Neural progenitor cell (in vitro differentiated cells): Measurements from ENCODE around the gene PPFIA3. TPM values are rescaled to one million over a fixed set of nuclear protein-coding genes. Genes with fewer than 3 reads are reported as not detected.

Experiments used
- DNase-seq: peaks from one replicate; pipeline ENCODE4 v3.0.0-alpha.2; 2016; ENCODE audit warnings: low spot score
- H2AFZ ChIP-seq: fragments of 200-600 bp; sonication (generic); replicated peaks from 2 replicates; pipeline ENCODE4 v1.6.1; 2016; ENCODE audit warnings: antibody characterized with exemption
- H3F3A ChIP-seq: fragments of 200-600 bp; sonication (generic); 2 replicates; pipeline ENCODE4 v1.6.1; 2016; ENCODE audit warnings: antibody characterized with exemption, low read depth
- H3K27ac ChIP-seq: fragments of 200-600 bp; sonication (generic); 2 replicates; pipeline ENCODE4 v1.5.1; 2016; ENCODE audit warnings: mild to moderate bottlenecking
- H3K27me3 ChIP-seq: fragments of 200-600 bp; sonication (generic); 2 replicates; pipeline ENCODE4 v1.6.1; 2016; ENCODE audit warnings: mild to moderate bottlenecking, moderate library complexity
- H3K36me3 ChIP-seq: fragments of 200-600 bp; sonication (generic); 2 replicates; pipeline ENCODE4 v1.5.1; 2016
- H3K4me1 ChIP-seq: fragments of 200-600 bp; sonication (generic); 2 replicates; pipeline ENCODE4 v1.6.1; 2016; ENCODE audit warnings: mixed run types
- H3K4me2 ChIP-seq: fragments of 200-600 bp; sonication (generic); 2 replicates; pipeline ENCODE4 v1.6.1; 2016
- H3K4me3 ChIP-seq: fragments of 200-600 bp; sonication (generic); 2 replicates; pipeline ENCODE4 v1.5.1; 2016
- H3K79me2 ChIP-seq: fragments of 200-600 bp; sonication (generic); 2 replicates; pipeline ENCODE4 v1.6.1; 2016; ENCODE audit warnings: low read depth
- H3K9ac ChIP-seq: fragments of 200-600 bp; sonication (generic); 2 replicates; pipeline ENCODE4 v1.6.1; 2016
- H3K9me3 ChIP-seq: fragments of 200-600 bp; sonication (generic); 2 replicates; pipeline ENCODE4 v1.5.1; 2016; ENCODE audit warnings: low read depth
- H4K20me1 ChIP-seq: fragments of 200-600 bp; sonication (generic); 2 replicates; pipeline ENCODE4 v1.6.1; 2016; ENCODE audit warnings: low read depth
- H3K27ac Mint-ChIP-seq: 3 replicates; pipeline ENCODE4 v1.8.0; 2021; ENCODE audit warnings: mixed read lengths
- H3K27me3 Mint-ChIP-seq: 2 replicates; pipeline ENCODE4 v1.8.0; 2022; ENCODE audit warnings: low read depth, mild to moderate bottlenecking, inconsistent platforms, moderate library complexity, mixed read lengths; ENCODE audit not compliant: insufficient read depth
- H3K36me3 Mint-ChIP-seq: 3 replicates; pipeline ENCODE4 v1.8.0; 2021; ENCODE audit warnings: mixed read lengths
- H3K4me1 Mint-ChIP-seq: 3 replicates; pipeline ENCODE4 v1.8.0; 2021; ENCODE audit warnings: mixed read lengths
- H3K4me3 Mint-ChIP-seq: 3 replicates; pipeline ENCODE4 v1.8.0; 2021; ENCODE audit warnings: mild to moderate bottlenecking, moderate library complexity, mixed read lengths
- H3K9me3 Mint-ChIP-seq: 3 replicates; pipeline ENCODE4 v1.8.0; 2020; ENCODE audit warnings: mixed read lengths
- EZH2 ChIP-seq: fragments of 200-600 bp; sonication (generic); IDR thresholded peaks from 2 replicates; pipeline ENCODE4 v1.6.1; 2017; ENCODE audit warnings: antibody characterized with exemption, mild to moderate bottlenecking, moderate library complexity
- EZH2phosphoT487 ChIP-seq: fragments of 200-600 bp; sonication (generic); IDR thresholded peaks from 2 replicates; pipeline ENCODE4 v1.6.1; 2017; ENCODE audit warnings: antibody characterized with exemption
- total RNA-seq: library from RNA; depleted of rRNA; stranded (reverse); fragments of >200 nt; gene quantifications from 2 replicates; pipeline ENCODE4 v1.2.3, GENCODE V29; 2015; ENCODE audit warnings: low replicate concordance
- TF ChIP-seq, protein P1 (sequence below): fragments of 200-600 bp; sonication (generic); IDR thresholded peaks from 2 replicates; pipeline ENCODE4 v1.5.1; 2017; ENCODE audit warnings: antibody characterized with exemption, mild to moderate bottlenecking

Gene PPFIA3
- total RNA-seq, 1 donor from 2014 or later, result 1.8 TPM

DNA sequence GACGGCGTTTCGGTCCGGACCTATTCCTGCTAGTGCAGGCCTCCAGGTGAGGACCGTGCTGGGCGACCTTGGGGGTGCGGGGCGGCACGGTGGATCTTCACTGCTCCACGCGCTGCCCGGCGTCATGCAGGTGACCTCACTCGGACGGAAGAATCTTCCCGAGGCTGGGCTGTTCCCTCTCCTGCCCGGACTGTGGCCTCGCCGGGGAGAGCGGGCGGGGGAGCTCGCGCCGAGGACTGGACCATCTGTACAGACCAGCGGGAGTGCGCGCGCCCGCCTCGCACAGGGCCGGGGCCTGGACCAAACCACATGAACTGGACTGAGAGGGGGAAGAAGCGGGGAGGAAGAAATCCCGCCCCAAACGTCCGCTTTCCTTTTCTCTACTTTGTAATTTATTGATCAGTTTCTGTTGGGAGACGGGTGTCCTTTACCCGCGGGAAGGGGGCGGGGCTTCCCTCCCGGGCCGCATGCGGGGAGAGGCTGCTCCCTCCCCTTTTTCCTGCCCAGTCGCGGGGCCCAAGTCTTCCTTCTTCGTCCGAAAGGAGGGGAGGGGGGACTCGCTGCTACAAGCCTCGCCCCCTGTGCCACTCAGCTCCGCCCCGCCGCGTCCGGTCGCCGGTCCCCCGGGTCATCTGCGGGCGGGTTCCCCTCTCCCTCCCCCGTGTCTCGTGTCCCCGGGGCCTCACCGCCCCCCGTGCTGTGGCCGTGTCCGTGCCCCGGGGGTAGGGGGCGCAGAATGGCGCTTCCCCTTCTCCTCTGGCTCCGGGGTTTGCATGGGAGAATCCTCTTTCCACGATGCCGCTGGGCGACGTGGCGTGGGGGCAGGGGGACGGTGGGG lies 31.0 kb downstream of the PPFIA3 start:
- Histone ChIP-seq H3K4me1 (peaks cover 18% of the 10 kb centered on the region), H3K9ac (no peak overlapping the region), H2AFZ (peak overlapping the region; percentile 93), H4K20me1 (peaks cover 6% of the 10 kb centered on the region), H3K4me2 (peak overlapping the region; percentile 92), H3K27me3 (peaks cover 37% of the 10 kb centered on the region), H3F3A (peaks cover 58% of the 10 kb centered on the region), H3K27ac (peak overlapping the region; percentile 84), H3K9me3 (no peaks in the 10 kb centered on the region), H3K4me3 (peak overlapping the region; percentile 67), H3K79me2 (no peaks in the 10 kb centered on the region), H3K36me3 (no peaks in the 10 kb centered on the region)
- no peak for TF ChIP-seq EZH2phosphoT487
- H3K27me3 Mint-ChIP-seq, result peaks cover 10% of the 10 kb centered on the region
- peak overlapping the region; percentile 96 for H3K4me3 Mint-ChIP-seq
- no peaks in the 10 kb centered on the region for H3K9me3 Mint-ChIP-seq
- H3K27ac Mint-ChIP-seq, result peak overlapping the region; percentile 97
- peaks cover 6% of the 10 kb centered on the region for H3K36me3 Mint-ChIP-seq
- peaks cover 38% of the 10 kb centered on the region for H3K4me1 Mint-ChIP-seq
- DNase-seq, result peak; percentile 94

GRCh38 chr19:49150944-49151243 lies 31.6 kb downstream of the PPFIA3 start:
- Histone ChIP-seq H3K36me3 (no peaks in the 10 kb centered on the region), H3F3A (peaks cover 52% of the 10 kb centered on the region), H3K9ac (no peak overlapping the region), H3K4me1 (peaks cover 24% of the 10 kb centered on the region), H3K79me2 (no peaks in the 10 kb centered on the region), H3K9me3 (no peaks in the 10 kb centered on the region), H2AFZ (peak overlapping the region; percentile 93), H3K27me3 (peaks cover 38% of the 10 kb centered on the region), H3K4me2 (peak overlapping the region; percentile 92), H4K20me1 (peaks cover 10% of the 10 kb centered on the region), H3K27ac (no peak overlapping the region), H3K4me3 (peak overlapping the region; percentile 67)
- no peaks in the 10 kb centered on the region for H3K9me3 Mint-ChIP-seq
- H3K4me1 Mint-ChIP-seq, result peaks cover 38% of the 10 kb centered on the region
- H3K36me3 Mint-ChIP-seq, result peaks cover 6% of the 10 kb centered on the region
- TF ChIP-seq, protein P1, sequence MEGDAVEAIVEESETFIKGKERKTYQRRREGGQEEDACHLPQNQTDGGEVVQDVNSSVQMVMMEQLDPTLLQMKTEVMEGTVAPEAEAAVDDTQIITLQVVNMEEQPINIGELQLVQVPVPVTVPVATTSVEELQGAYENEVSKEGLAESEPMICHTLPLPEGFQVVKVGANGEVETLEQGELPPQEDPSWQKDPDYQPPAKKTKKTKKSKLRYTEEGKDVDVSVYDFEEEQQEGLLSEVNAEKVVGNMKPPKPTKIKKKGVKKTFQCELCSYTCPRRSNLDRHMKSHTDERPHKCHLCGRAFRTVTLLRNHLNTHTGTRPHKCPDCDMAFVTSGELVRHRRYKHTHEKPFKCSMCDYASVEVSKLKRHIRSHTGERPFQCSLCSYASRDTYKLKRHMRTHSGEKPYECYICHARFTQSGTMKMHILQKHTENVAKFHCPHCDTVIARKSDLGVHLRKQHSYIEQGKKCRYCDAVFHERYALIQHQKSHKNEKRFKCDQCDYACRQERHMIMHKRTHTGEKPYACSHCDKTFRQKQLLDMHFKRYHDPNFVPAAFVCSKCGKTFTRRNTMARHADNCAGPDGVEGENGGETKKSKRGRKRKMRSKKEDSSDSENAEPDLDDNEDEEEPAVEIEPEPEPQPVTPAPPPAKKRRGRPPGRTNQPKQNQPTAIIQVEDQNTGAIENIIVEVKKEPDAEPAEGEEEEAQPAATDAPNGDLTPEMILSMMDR, result no peak
- TF ChIP-seq EZH2 (no peak), EZH2phosphoT487 (no peak)
- DNase-seq, result no peak
- no peak overlapping the region for H3K27ac Mint-ChIP-seq
- peaks cover 10% of the 10 kb centered on the region for H3K27me3 Mint-ChIP-seq
- H3K4me3 Mint-ChIP-seq, result peak overlapping the region; percentile 96

DNA sequence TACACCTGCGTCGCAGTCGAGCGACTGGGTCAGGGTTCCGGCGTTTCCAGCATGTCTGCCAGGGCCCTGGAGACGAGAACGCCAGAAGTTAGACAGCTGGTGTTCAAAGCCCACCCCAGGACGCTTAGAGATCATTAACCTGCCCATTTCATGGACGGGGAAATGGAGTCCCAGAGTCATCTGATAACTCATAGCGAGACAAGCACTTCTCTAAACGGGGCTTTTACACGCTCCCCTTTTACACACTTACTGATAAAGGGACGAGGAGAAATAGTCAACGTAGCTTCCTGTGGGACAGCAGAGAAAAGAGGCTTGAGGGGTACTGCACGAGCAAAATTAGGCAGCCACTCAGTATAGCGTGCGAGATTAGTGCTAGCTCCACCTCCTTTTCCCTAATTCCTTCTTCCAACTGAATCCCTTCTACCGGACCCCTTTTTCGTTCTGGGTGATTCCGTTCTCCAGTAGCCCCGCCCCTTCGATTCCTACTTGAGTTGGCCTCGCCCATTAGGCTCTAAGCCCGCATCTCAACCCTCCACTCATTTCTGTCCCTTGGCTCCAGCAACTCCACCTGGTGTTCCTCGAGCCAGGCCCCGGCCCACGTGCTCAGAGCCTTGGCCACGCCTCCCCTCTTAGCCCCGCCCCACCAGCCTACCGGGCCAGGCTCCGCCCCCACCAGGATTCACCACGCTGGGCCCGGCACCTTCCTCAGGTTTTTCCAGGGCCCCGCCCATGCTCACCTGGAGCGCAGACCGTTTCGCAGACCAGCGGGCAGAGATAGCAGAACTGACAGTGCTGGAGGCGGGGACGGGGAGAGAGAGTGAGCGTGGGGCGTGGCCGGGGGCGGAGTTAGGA lies 32.1 kb downstream of the PPFIA3 start:
- TF ChIP-seq EZH2phosphoT487 (no peak), EZH2 (no peak)
- TF ChIP-seq, protein P1, result no peak
- H3K27me3 ChIP-seq, result peaks cover 43% of the 10 kb centered on the region
- H3K9me3 ChIP-seq, result no peaks in the 10 kb centered on the region
- Mint-ChIP-seq H3K4me3 (peak overlapping the region; percentile 96), H3K27ac (peak overlapping the region; percentile 25), H3K36me3 (peaks cover 6% of the 10 kb centered on the region), H3K9me3 (no peaks in the 10 kb centered on the region), H3K4me1 (peaks cover 36% of the 10 kb centered on the region), H3K27me3 (peaks cover 10% of the 10 kb centered on the region)
- H4K20me1 ChIP-seq, result peaks cover 10% of the 10 kb centered on the region
- H3F3A ChIP-seq, result peaks cover 47% of the 10 kb centered on the region
- H2AFZ ChIP-seq, result no peak overlapping the region
- H3K9ac ChIP-seq, result no peak overlapping the region
- H3K4me1 ChIP-seq, result peaks cover 23% of the 10 kb centered on the region
- peak; percentile 89 for DNase-seq
- peak overlapping the region; percentile 67 for H3K4me3 ChIP-seq
- peak overlapping the region; percentile 92 for H3K4me2 ChIP-seq
- no peak overlapping the region for H3K27ac ChIP-seq
- H3K36me3 ChIP-seq, result no peaks in the 10 kb centered on the region
- no peaks in the 10 kb centered on the region for H3K79me2 ChIP-seq
